ENCODE measurements around the gene MTR.

- TF ChIP-seq CTCF (conservative IDR thresholded peaks at IDR 0.05; ENCODE audit: low read length): no peak
- no peak for TF ChIP-seq EZH2phosphoT487 (IDR thresholded peaks at IDR 0.05; ENCODE audit: borderline replicate concordance, low read depth, low read length)
Observed at GRCh38 chr1:236819856-236820255, 24.8 kb downstream of the MTR start.

Measured in OCI-LY7 (cell line).